Measurements from ENCODE around the gene NHEJ1. TPM values are rescaled to one million over a fixed set of nuclear protein-coding genes. Genes with fewer than 3 reads are reported as not detected.

Gene NHEJ1
- total and polyA plus RNA-seq, 2 of the 13 experiments (the other 11 are each of a cell fraction or from before 2014, with no cell fraction given), result 30.0 to 30.7 TPM

GRCh38 chr2:219057709-219058540, 102.7 kb downstream of the NHEJ1 start (continued):
- TF ChIP-seq FIP1L1 (IDR thresholded peaks at IDR 0.05; ENCODE audit: borderline replicate concordance, insufficient read depth, low read depth, low read length) (no peak), NR2F2 (IDR thresholded peaks at IDR 0.05; ENCODE audit: borderline replicate concordance, low read depth) (no peak), TEAD2 (CRISPR knock-in tag; IDR thresholded peaks at IDR 0.05) (no peak), ARID5B (CRISPR knock-in tag; IDR thresholded peaks at IDR 0.05) (peak; percentile 47; the same call in 1 of the 2 replicates), GLMP (CRISPR knock-in tag; IDR thresholded peaks at IDR 0.05; ENCODE audit: borderline replicate concordance) (no peak), ZNF557 (CRISPR knock-in tag; IDR thresholded peaks at IDR 0.05) (no peak), ZNF205 (CRISPR knock-in tag; IDR thresholded peaks at IDR 0.05) (peak; percentile 77), ZBTB14 (CRISPR knock-in tag; IDR thresholded peaks at IDR 0.05) (no peak), NFIC (IDR thresholded peaks at IDR 0.05; ENCODE audit: low read length) (no peak), POGZ (CRISPR knock-in tag; IDR thresholded peaks at IDR 0.05) (peak; percentile 23; the same call in 1 of the 2 replicates), REPIN1 (CRISPR knock-in tag; IDR thresholded peaks at IDR 0.05; ENCODE audit: borderline replicate concordance, low read depth) (peak; percentile 74; the same call in 1 of the 2 replicates), ZBTB1 (CRISPR knock-in tag; IDR thresholded peaks at IDR 0.05; ENCODE audit: borderline replicate concordance) (no peak)
- TF ChIP-seq, protein P1, sequence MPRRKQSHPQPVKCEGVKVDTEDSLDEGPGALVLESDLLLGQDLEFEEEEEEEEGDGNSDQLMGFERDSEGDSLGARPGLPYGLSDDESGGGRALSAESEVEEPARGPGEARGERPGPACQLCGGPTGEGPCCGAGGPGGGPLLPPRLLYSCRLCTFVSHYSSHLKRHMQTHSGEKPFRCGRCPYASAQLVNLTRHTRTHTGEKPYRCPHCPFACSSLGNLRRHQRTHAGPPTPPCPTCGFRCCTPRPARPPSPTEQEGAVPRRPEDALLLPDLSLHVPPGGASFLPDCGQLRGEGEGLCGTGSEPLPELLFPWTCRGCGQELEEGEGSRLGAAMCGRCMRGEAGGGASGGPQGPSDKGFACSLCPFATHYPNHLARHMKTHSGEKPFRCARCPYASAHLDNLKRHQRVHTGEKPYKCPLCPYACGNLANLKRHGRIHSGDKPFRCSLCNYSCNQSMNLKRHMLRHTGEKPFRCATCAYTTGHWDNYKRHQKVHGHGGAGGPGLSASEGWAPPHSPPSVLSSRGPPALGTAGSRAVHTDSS (CRISPR knock-in tag; conservative IDR thresholded peaks at IDR 0.05), result no peak; the same call in 1 of the 2 replicates
- TF ChIP-seq, protein P2, sequence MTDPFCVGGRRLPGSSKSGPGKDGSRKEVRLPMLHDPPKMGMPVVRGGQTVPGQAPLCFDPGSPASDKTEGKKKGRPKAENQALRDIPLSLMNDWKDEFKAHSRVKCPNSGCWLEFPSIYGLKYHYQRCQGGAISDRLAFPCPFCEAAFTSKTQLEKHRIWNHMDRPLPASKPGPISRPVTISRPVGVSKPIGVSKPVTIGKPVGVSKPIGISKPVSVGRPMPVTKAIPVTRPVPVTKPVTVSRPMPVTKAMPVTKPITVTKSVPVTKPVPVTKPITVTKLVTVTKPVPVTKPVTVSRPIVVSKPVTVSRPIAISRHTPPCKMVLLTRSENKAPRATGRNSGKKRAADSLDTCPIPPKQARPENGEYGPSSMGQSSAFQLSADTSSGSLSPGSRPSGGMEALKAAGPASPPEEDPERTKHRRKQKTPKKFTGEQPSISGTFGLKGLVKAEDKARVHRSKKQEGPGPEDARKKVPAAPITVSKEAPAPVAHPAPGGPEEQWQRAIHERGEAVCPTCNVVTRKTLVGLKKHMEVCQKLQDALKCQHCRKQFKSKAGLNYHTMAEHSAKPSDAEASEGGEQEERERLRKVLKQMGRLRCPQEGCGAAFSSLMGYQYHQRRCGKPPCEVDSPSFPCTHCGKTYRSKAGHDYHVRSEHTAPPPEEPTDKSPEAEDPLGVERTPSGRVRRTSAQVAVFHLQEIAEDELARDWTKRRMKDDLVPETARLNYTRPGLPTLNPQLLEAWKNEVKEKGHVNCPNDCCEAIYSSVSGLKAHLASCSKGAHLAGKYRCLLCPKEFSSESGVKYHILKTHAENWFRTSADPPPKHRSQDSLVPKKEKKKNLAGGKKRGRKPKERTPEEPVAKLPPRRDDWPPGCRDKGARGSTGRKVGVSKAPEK (CRISPR knock-in tag; IDR thresholded peaks at IDR 0.05; ENCODE audit: borderline replicate concordance), result no peak
- TF ChIP-seq, protein P3, sequence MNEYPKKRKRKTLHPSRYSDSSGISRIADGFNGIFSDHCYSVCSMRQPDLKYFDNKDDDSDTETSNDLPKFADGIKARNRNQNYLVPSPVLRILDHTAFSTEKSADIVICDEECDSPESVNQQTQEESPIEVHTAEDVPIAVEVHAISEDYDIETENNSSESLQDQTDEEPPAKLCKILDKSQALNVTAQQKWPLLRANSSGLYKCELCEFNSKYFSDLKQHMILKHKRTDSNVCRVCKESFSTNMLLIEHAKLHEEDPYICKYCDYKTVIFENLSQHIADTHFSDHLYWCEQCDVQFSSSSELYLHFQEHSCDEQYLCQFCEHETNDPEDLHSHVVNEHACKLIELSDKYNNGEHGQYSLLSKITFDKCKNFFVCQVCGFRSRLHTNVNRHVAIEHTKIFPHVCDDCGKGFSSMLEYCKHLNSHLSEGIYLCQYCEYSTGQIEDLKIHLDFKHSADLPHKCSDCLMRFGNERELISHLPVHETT (CRISPR knock-in tag; conservative IDR thresholded peaks at IDR 0.05), result no peak

All from HepG2 (cell line).